K562 (cell line): Measurements from ENCODE around the gene EYA2. TPM values are rescaled to one million over a fixed set of nuclear protein-coding genes. Genes with fewer than 3 reads are reported as not detected.

ENCODE experiments used
- ATAC-seq: fragments of 200-7000 bp; cut with Tn5 transposase; 3 replicates; pipeline ENCODE4 v1.9.1; 2020; ENCODE audit warnings: moderate library complexity
- BruUV-seq: library from RNA; stranded (reverse); fragments of 400-500 nt; replicated peaks from 2 replicates; lab custom pipeline; 2021; lab: Mats Ljungman, UMichigan
- CTCF ChIA-PET: fragments of 300-600 bp; formaldehyde crosslinking; extraction: SDS; loops from one replicate; lab custom pipeline; 2021; ENCODE audit warnings: low intra/inter-chr PET ratio; lab: Yijun Ruan, JAX
- POLR2A ChIA-PET: fragments of 300-600, 350-650 bp; sonication (Branson Sonifier 250); formaldehyde crosslinking; extraction: SDS; loops from one replicate; lab custom pipeline; 2021; ENCODE audit warnings: antibody characterized with exemption, inconsistent platforms; lab: Yijun Ruan, JAX
- DNase-seq, 4 experiments: peaks; one replicate each; pipeline versions ENCODE4 v3.0.0 to v3.0.0-alpha.2; 2011 to 2018; ENCODE audit warnings: low spot score in 3 of 4, mixed read lengths in 3 of 4; ENCODE audit errors: extremely low read depth in 1 of 4
- FAIRE-seq: peaks from 2 replicates; lab custom pipeline; 2011; peaks lifted over from hg19 to GRCh38; lab: Jason Lieb, UNC
- H2AFZ ChIP-seq: 2 replicates; pipeline ENCODE4 v1.6.0; 2011; ENCODE audit warnings: low read depth, low read length, control low read depth, inconsistent platforms
- H3K27ac ChIP-seq: fragments of 200-600 bp; 3 replicates; pipeline ENCODE4 v1.8.0; 2011; ENCODE audit warnings: low read depth, mild to moderate bottlenecking, control low read depth, inconsistent platforms, low read length, moderate library complexity, mixed read lengths; ENCODE audit errors: extremely low read depth
- H3K27me3 ChIP-seq, 2 experiments: fragments of 300-600 bp in 1 of 2; 2 replicates in 1 of 2; 3 replicates in 1 of 2; pipeline versions ENCODE4 v1.6.0 to v1.8.0; 2011; ENCODE audit warnings: inconsistent platforms in 2 of 2, low read length in 2 of 2, mild to moderate bottlenecking in 1 of 2, mixed read lengths in 1 of 2, moderate library complexity in 1 of 2; ENCODE audit not compliant: control insufficient read depth in 2 of 2, insufficient read depth in 2 of 2
- H3K36me3 ChIP-seq: fragments of 300-600 bp; 3 replicates; pipeline ENCODE4 v1.8.0; 2011; ENCODE audit warnings: mild to moderate bottlenecking, low read length, inconsistent platforms; ENCODE audit not compliant: control insufficient read depth, insufficient read depth
- H3K4me1 ChIP-seq, 2 experiments: fragments of 200-600 bp in 1 of 2; replicated peaks in 1 of 2; 2 replicates in 1 of 2; 3 replicates in 1 of 2; pipeline versions ENCODE4 v1.5.1 to v1.8.0; 2011; ENCODE audit warnings: inconsistent platforms in 2 of 2, low read length in 2 of 2, mild to moderate bottlenecking in 1 of 2, mixed read lengths in 1 of 2, moderate library complexity in 1 of 2; ENCODE audit not compliant: control insufficient read depth in 2 of 2, insufficient read depth in 2 of 2
- H3K4me2 ChIP-seq: 2 replicates; pipeline ENCODE4 v1.6.1; 2011; ENCODE audit warnings: low read length, control low read depth, inconsistent platforms, mixed read lengths; ENCODE audit not compliant: insufficient read depth
- H3K4me3 ChIP-seq: fragments of 200-600 bp; sonication (generic), shearing (Covaris generic); 2 replicates; pipeline ENCODE4 v1.5.1; 2016; ENCODE audit warnings: control low read depth, inconsistent platforms
- H3K79me2 ChIP-seq: fragments of 200-600 bp; 3 replicates; pipeline ENCODE4 v1.8.0; 2011; ENCODE audit warnings: low read length, inconsistent platforms; ENCODE audit not compliant: control insufficient read depth, insufficient read depth
- H3K9ac ChIP-seq, 2 experiments: 2 replicates each; pipeline versions ENCODE4 v1.6.0 to v1.6.1; 2011; ENCODE audit warnings: low read depth in 2 of 2, low read length in 2 of 2, control low read depth in 1 of 2, inconsistent platforms in 1 of 2, mild to moderate bottlenecking in 1 of 2, mixed read lengths in 1 of 2; ENCODE audit not compliant: insufficient read depth in 1 of 2
- H3K9me1 ChIP-seq: one replicate; pipeline ENCODE4 v1.6.0; 2011; ENCODE audit warnings: inconsistent platforms, mild to moderate bottlenecking, low read length, moderate library complexity; ENCODE audit not compliant: control insufficient read depth, insufficient read depth
- H3K9me3 ChIP-seq: replicated peaks from 2 replicates; pipeline ENCODE4 v1.5.1; 2011; ENCODE audit warnings: low read depth, low read length, inconsistent platforms; ENCODE audit not compliant: control insufficient read depth, insufficient read depth
- H4K20me1 ChIP-seq: replicated peaks from 2 replicates; pipeline ENCODE4 v1.6.1; 2011; ENCODE audit warnings: low read length, inconsistent platforms, mixed read lengths; ENCODE audit not compliant: control insufficient read depth, insufficient read depth
- ATF6 ChIP-seq: sonication (generic); formaldehyde crosslinking; IDR thresholded peaks from 2 replicates; pipeline ENCODE4 v1.4.0; 2020; ENCODE audit warnings: mild to moderate bottlenecking, missing genetic modification reagents
- EWSR1 ChIP-seq: fragments of 450-650 bp; IDR thresholded peaks from 2 replicates; pipeline ENCODE4 v1.6.1; 2018; ENCODE audit warnings: borderline replicate concordance, mild to moderate bottlenecking, low read depth, moderate library complexity; ENCODE audit not compliant: partially characterized antibody
- GATAD2A ChIP-seq: fragments of 450-650 bp; IDR thresholded peaks from 2 replicates; pipeline ENCODE4 v1.6.1; 2017
- MNT ChIP-seq, 2 experiments: fragments of 450-650 bp; conservative IDR thresholded peaks; 2 replicates each; pipeline ENCODE4 v1.6.1; 2017; ENCODE audit warnings: mild to moderate bottlenecking in 2 of 2, moderate library complexity in 2 of 2
- MTA2 ChIP-seq: fragments of 450-650 bp; IDR thresholded peaks from 2 replicates; pipeline ENCODE4 v1.6.1; 2016; ENCODE audit warnings: low read depth
- POLR2B ChIP-seq: fragments of 450-650 bp; IDR thresholded peaks from 2 replicates; pipeline ENCODE4 v1.6.1; 2018; ENCODE audit warnings: low read depth; ENCODE audit not compliant: partially characterized antibody
- ZBTB11 ChIP-seq, 3 experiments: fragments of 200-800 bp in 1 of 3; fragments of 250-450 bp in 1 of 3; fragments of 450-650 bp in 1 of 3; sonication (Bioruptor Pico) in 1 of 3; sonication (Bioruptor generic) in 1 of 3; formaldehyde crosslinking in 1 of 3; IDR thresholded peaks; 2 replicates each; pipeline versions ENCODE4 v1.6.1 to v1.8.0; 2016 to 2022; ENCODE audit warnings: mild to moderate bottlenecking in 2 of 3, missing genetic modification characterization in 2 of 3, missing compliant biosample characterization in 1 of 3, moderate library complexity in 1 of 3
- WGBS: fragments of 100-300 bp; shearing (Covaris generic); methylation state at CpG from one replicate; pipeline ENCODE4 v1.1.6; 2016; ENCODE audit warnings: low coverage, mixed read lengths; ENCODE audit not compliant: insufficient coverage; ENCODE audit errors: missing lambda C conversion rate; 5-methylcytosine and 5-hydroxymethylcytosine counted together
- in situ Hi-C: fragments of 300-500 bp; cut with MboI; formaldehyde crosslinking; loops from 4 replicates; pipeline ENCODE4 v1.15.0; 2018; ENCODE audit warnings: inconsistent platforms, mixed read lengths
- intact Hi-C: fragments of 100-400 bp; cut with micrococcal nuclease; formaldehyde crosslinking; loops from 2 replicates; pipeline ENCODE4 v1.14.2; 2022
- polyA plus RNA-seq, 8 experiments: library from polyadenylated mRNA; depleted of rRNA in 4 of 8; stranded (reverse) in 5 of 8; unstranded in 3 of 8; fragments of >200 nt; fragmentation: Nextera tagmentation in 2 of 8; fragmentation: Illumina TruSeq in 1 of 8; extraction: Ambion mirVana in 2 of 8; extraction: Trizol in 1 of 8; gene quantifications; 2 replicates each; pipeline versions ENCODE4 v1.2.1 to v1.2.3, GENCODE V29; 2011 to 2014; ENCODE audit warnings: inconsistent platforms in 1 of 8, missing spikeins in 1 of 8
- total RNA-seq, 7 experiments: library from RNA; depleted of rRNA in 6 of 7; stranded (reverse); fragments of >200 nt in 6 of 7; fragmentation: Illumina TruSeq in 2 of 7; extraction: Trizol in 2 of 7; gene quantifications; 2 replicates each; pipeline versions ENCODE4 v1.2.1 to v1.2.3, GENCODE V29; 2011 to 2021; ENCODE audit warnings: low replicate concordance in 1 of 7

Gene EYA2
- total and polyA plus RNA-seq, 9 of the 15 experiments (the other 6 are each of a cell fraction or from before 2014, with no cell fraction given): 0.03 TPM; not detected in 8

- Histone ChIP-seq H3K4me1 (no peaks in the 10 kb centered on the region), H3K4me3 (no peak overlapping the region), H3K79me2 (peaks cover 58% of the 10 kb centered on the region), H3K9ac (no peak overlapping the region), H3K9me1 (no peaks in the 10 kb centered on the region), H3K9me3 (no peaks in the 10 kb centered on the region), H2AFZ (no peak overlapping the region), H3K4me2 (no peak overlapping the region), H3K27ac (no peak overlapping the region), H3K27me3 (no peaks in the 10 kb centered on the region), H3K36me3 (peaks cover 99% of the 10 kb centered on the region), H4K20me1 (peaks cover 10% of the 10 kb centered on the region; the same call in 1 of the 2 replicates)
- DNase-seq: no peak
- ChIA-PET POLR2A (interaction anchor here (0.6 kb wide), 1 partner anchor 46 kb away, joined by 3 read pairs; no protein-coding TSS in a partner anchor), CTCF (no interaction called here)
- no peak for FAIRE-seq
- no peak for ATAC-seq
- intact Hi-C loops: no loop called here
- WGBS: 98% methylated on average over 3 of the region's 3 CpGs
- in situ Hi-C loops: no loop called here
- no TSS peak for BruUV-seq
- TF ChIP-seq MNT (conservative IDR thresholded peaks at IDR 0.05) (no peak), GATAD2A (no peak), EWSR1 (peak; percentile 45), ZBTB11 (CRISPR knock-in tag; IDR thresholded peaks at IDR 0.05) (peak in 1 of 3 experiments; percentile 77; a peak in 2 of 6 replicates), ATF6 (CRISPR knock-in tag) (no peak), POLR2B (peak; percentile 28), MTA2 (no peak)
Observed at GRCh38 chr20:47232518-47232917, 337.9 kb downstream of the EYA2 start.
